SK-N-MC (cell line): ENCODE data around the gene STIMATE.

ENCODE experiments used
- DNase-seq: peaks from one replicate; pipeline ENCODE4 v3.0.0-alpha.2; 2011; ENCODE audit warnings: low read depth, low spot score
- H3K27ac ChIP-seq: fragments of 200-600 bp; sonication (generic); 2 replicates; pipeline ENCODE4 v1.5.1; 2016; ENCODE audit warnings: mixed run types
- H3K36me3 ChIP-seq: fragments of 200-600 bp; sonication (generic); 2 replicates; pipeline ENCODE4 v1.6.1; 2017; ENCODE audit warnings: antibody characterized with exemption, low read length, mixed read lengths; ENCODE audit not compliant: insufficient read depth
- H3K4me3 ChIP-seq: fragments of 200-600 bp; sonication (generic); 2 replicates; pipeline ENCODE4 v1.5.1; 2016
- H3K9ac ChIP-seq: fragments of 200-600 bp; sonication (generic); 2 replicates; pipeline ENCODE4 v1.8.0; 2017; ENCODE audit warnings: mixed run types, mixed read lengths; ENCODE audit not compliant: insufficient read length
- H3K9me3 ChIP-seq: fragments of 200-600 bp; sonication (generic); 2 replicates; pipeline ENCODE4 v1.6.1; 2017; ENCODE audit warnings: low read depth, mild to moderate bottlenecking, antibody characterized with exemption, low read length, moderate library complexity, mixed read lengths
- EZH2 ChIP-seq: fragments of 200-600 bp; sonication (generic); IDR thresholded peaks from one replicate; pipeline ENCODE4 v1.6.1; 2017; ENCODE audit warnings: antibody characterized with exemption
- FOXP2 ChIP-seq: optimal IDR thresholded peaks from 2 replicates; pipeline ENCODE3; 2011; ENCODE audit warnings: mild to moderate bottlenecking, moderate library complexity; ENCODE audit not compliant: insufficient read depth; ENCODE audit errors: extremely low read length, control extremely low read depth
- POLR2AphosphoS5 ChIP-seq: IDR thresholded peaks from 2 replicates; pipeline ENCODE4 v1.6.1; 2012; ENCODE audit warnings: mild to moderate bottlenecking, low read depth, low read length, borderline replicate concordance

Gene STIMATE

DNA sequence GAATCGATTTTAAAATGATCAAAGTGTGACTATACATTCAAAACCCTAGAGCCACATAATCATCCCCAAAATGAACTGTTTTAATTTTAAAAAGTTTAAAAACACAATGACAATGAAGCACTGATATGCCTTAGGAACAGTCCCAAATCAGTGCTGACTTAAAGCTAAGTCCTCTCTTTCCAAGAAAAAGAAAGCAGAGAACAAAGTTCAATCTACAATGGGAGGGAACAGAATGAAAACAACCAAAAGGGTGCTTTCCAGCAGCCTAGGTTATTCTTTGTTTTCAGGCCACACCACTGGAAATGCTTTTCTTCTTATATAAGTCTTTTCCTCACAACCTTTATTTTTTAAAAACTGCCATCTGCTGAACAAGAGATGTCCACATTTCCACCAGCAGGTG, 7.2 kb upstream of the STIMATE start:
- Histone ChIP-seq H3K27ac (no peak overlapping the region), H3K4me3 (no peak overlapping the region), H3K9ac (no peak overlapping the region), H3K36me3 (no peaks in the 10 kb centered on the region), H3K9me3 (no peaks in the 10 kb centered on the region)
- no peak for DNase-seq
- TF ChIP-seq EZH2 (no peak), FOXP2 (no peak), POLR2AphosphoS5 (no peak)

DNA sequence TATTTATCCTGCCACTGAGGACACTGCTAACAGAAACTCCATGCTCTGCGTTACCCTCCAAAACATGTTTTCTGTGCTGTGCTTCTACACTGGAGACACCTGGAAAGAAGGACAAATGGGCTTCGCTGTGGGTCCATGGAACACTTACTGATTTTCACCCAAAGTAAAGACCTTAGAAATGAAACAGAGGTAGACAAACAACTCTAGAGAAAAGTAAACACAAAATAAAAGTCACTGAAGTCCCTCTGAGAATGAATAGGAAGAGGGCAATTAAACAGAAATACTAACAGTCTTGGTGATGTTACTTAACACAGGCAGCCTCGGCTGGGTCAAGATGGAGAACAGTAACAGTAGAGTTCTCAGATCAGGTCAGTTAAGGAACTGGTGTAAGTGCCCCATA, 6.7 kb upstream of the STIMATE start:
- Histone ChIP-seq H3K9ac (no peak overlapping the region), H3K36me3 (no peaks in the 10 kb centered on the region), H3K9me3 (no peaks in the 10 kb centered on the region), H3K27ac (no peak overlapping the region), H3K4me3 (no peak overlapping the region)
- TF ChIP-seq POLR2AphosphoS5 = no peak
- TF ChIP-seq FOXP2 = no peak
- no peak for TF ChIP-seq EZH2
- DNase-seq = no peak

DNA sequence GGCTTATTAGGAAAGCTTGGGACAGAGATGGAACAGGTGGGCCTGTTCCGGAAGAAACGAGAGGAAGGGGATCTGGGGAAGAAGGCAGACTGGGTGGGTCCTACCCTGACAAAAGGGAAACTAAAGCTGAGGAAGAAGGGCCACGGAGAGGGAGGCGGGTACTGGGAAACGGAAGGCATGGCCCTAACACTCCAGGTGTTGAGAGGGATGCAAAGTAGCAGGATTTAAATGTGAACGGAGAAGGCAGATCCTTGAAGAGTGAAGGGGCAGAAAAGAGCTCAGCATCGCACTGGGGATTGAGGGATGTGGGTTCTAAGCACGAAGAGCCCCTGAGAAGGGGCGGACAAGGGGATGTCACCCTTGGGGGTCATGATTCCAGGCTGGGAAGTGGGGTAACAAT, 735 bp downstream of the STIMATE start:
- Histone ChIP-seq H3K36me3 (no peaks in the 10 kb centered on the region), H3K9ac (peak overlapping the region; percentile 62), H3K9me3 (no peaks in the 10 kb centered on the region), H3K4me3 (peak overlapping the region; percentile 79), H3K27ac (no peak overlapping the region)
- no peak for DNase-seq
- TF ChIP-seq POLR2AphosphoS5 = no peak
- TF ChIP-seq FOXP2 = no peak
- TF ChIP-seq EZH2 = no peak

DNA sequence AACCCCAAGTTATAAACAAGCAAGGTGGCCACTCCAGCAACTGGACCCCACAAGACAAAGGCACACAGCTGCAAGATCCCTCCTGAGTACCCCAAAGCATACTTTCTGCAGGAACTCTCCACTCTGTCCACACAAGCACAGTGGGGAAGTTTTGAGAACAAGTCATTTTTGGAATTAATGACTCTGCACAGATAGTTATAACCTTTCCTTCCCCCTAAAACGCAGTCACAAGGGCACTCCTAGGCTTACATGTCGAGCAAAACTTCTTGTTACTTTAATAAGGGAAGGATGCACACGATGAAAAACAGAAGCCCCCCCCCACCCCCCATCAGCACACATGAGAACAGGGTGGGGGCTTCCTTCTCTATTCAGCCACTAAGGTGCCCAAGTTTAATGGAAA, 1.2 kb downstream of the STIMATE start:
- TF ChIP-seq EZH2 = no peak
- TF ChIP-seq POLR2AphosphoS5 = no peak
- no peak for TF ChIP-seq FOXP2
- Histone ChIP-seq H3K9me3 (no peaks in the 10 kb centered on the region), H3K36me3 (no peaks in the 10 kb centered on the region), H3K27ac (no peak overlapping the region), H3K9ac (no peak overlapping the region), H3K4me3 (peak overlapping the region; percentile 79)
- no peak for DNase-seq

DNA sequence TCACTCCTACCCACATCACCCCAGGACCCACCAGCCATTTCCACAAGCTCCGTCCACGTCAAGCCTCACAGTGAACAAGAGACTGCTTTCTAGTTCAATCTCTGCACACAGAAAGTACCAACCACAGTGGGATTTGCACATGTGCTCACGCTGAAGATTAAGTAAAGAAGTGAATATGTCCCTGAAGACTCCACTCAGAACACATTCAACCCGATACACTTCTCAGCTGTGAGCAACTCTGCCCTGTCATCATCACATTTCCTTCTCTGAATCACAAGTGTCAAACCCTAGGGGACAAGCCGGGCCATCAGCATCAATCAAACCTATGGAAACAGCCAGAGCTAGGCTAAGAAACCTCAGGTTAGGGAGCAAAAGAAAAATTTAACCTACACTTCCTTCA, 1.9 kb downstream of the STIMATE start:
- no peak overlapping the region for H3K9ac ChIP-seq
- no peaks in the 10 kb centered on the region for H3K36me3 ChIP-seq
- no peak for TF ChIP-seq FOXP2
- TF ChIP-seq POLR2AphosphoS5 = no peak
- no peak for TF ChIP-seq EZH2
- H3K4me3 ChIP-seq = no peak overlapping the region
- H3K9me3 ChIP-seq = no peaks in the 10 kb centered on the region
- H3K27ac ChIP-seq = no peak overlapping the region
- DNase-seq = no peak

DNA sequence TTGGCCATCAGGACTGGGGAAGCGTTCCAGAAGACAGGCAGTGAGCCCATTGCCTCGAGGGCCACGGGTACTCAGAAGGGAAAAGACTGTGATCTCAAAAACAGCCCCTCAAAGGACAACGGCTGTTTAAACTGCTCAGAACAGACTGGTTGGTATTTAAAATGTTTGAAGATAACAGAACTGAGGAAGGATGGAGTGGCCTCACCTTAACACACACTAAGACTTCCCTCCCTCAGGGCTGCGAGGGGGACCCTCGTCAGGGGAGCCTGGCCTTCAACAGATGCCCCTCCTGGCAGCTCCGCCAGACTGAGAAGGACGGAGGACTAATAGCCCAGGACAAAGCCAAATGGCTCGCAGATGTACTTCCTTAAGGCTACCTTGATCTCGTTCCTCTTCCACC, 2.6 kb downstream of the STIMATE start:
- no peak for DNase-seq
- TF ChIP-seq POLR2AphosphoS5 (no peak), EZH2 (no peak), FOXP2 (no peak)
- Histone ChIP-seq H3K9me3 (no peaks in the 10 kb centered on the region), H3K9ac (no peak overlapping the region), H3K27ac (no peak overlapping the region), H3K4me3 (no peak overlapping the region), H3K36me3 (no peaks in the 10 kb centered on the region)

DNA sequence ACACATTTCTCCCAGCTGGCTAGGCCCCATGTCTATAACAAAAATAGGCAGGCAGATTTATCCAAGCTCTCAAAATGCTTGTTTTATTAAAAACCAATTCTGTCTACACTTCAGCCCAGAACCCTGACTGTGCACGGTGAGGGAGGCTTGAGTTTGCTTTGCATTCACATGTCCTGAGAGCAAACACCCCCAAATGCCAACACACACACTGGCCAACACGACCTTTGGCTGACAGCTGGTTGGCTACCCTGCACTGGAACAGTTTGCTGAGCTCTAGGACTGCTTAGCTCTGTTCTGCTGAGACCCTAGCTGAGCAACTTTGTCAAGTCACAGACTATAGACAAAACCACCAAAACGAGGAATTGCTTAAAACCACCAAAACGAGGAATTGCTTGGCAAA, 3.6 kb downstream of the STIMATE start:
- Histone ChIP-seq H3K9me3 (no peaks in the 10 kb centered on the region), H3K9ac (no peak overlapping the region), H3K27ac (no peak overlapping the region), H3K4me3 (no peak overlapping the region), H3K36me3 (no peaks in the 10 kb centered on the region)
- TF ChIP-seq FOXP2 = no peak
- no peak for DNase-seq

DNA sequence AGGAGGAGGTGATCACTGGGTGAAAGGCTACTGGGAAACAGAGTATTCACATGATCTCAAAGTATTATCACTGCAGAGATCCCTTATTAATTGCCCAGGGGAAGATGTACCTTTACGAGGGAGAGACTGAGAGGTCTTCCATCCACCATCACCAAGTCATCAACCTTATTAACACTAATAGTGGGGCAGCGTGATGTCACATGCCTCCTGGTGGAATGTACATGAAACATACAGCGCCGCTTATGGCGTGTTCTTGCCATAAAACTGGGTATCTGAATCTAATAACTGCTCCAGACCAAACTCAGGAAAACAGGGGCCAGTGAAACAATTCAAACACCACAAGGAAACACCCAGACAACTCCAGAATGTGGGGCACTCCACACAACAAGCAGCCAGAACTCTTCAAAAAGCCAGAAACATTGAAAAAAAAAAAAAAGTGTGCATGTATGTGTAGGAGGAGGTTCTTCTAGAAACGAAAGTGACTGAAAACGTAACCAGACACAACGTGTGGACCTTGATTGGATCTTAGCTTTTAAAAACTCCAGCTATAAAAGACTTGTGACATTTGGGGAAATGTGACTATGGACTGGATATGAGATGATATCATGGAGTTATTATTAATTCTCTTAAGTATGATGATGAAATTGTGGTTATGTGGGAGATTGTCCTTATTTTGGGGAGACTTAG, 4.6 kb downstream of the STIMATE start:
- Histone ChIP-seq H3K27ac (no peak overlapping the region; the same call in 1 of the 2 replicates), H3K9ac (no peak overlapping the region), H3K4me3 (no peak overlapping the region), H3K9me3 (no peaks in the 10 kb centered on the region), H3K36me3 (no peaks in the 10 kb centered on the region)
- TF ChIP-seq POLR2AphosphoS5 (no peak), FOXP2 (no peak), EZH2 (no peak)
- DNase-seq = no peak

DNA sequence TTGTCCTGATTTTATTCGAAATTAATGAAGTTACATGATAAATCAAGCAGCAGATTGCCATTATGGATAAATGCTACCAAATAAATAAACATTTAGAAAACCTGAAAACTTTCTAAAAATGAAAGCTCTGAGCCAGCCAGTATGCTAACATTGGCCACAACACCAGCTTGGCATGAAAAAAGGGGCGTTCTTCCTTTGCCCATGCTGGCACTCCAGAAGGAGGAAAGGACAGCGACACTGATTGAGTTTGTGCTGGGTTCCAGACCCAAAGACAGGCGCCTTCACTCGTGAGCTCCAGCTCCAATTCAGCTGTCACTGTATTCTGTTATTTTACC, 5.1 kb downstream of the STIMATE start:
- Histone ChIP-seq H3K9ac (peak overlapping the region; percentile 63), H3K4me3 (no peak overlapping the region), H3K36me3 (no peaks in the 10 kb centered on the region), H3K27ac (peak overlapping the region; percentile 83), H3K9me3 (no peaks in the 10 kb centered on the region)
- TF ChIP-seq POLR2AphosphoS5 (no peak), FOXP2 (no peak), EZH2 (no peak)
- DNase-seq = no peak
